A549 (cell line): ENCODE measurements around the gene NBEAL2. TPM values are rescaled to one million over a fixed set of nuclear protein-coding genes. Genes with fewer than 3 reads are reported as not detected.

Experiments
- ATAC-seq, 2 experiments: fragments of 200-7000 bp in 1 of 2; fragments of >200 bp in 1 of 2; cut with Nextera tagmentation in 1 of 2; cut with Tn5 transposase in 1 of 2; 3 replicates each; pipeline versions ENCODE4 v1.8.0 to v1.9.1; 2018 to 2020; ENCODE audit warnings: mild to moderate bottlenecking in 1 of 2, moderate library complexity in 1 of 2
- CTCF ChIA-PET: fragments of 300-600 bp; sonication (Branson Sonifier 250); formaldehyde crosslinking; extraction: SDS; loops from one replicate; lab custom pipeline; 2021; ENCODE audit warnings: antibody characterized with exemption, inconsistent platforms; lab: Yijun Ruan, JAX
- POLR2A ChIA-PET: fragments of 350-600 bp; formaldehyde crosslinking; extraction: SDS; loops from one replicate; lab custom pipeline; 2021; ENCODE audit warnings: antibody characterized with exemption, inconsistent platforms; lab: Yijun Ruan, JAX
- DNase-seq, 2 experiments: peaks; one replicate each; pipeline versions ENCODE4 v3.0.0 to v3.0.0-alpha.2; 2011 to 2016; ENCODE audit warnings: low read depth in 1 of 2, low spot score in 1 of 2
- FAIRE-seq: peaks from 2 replicates; lab custom pipeline; 2011; peaks lifted over from hg19 to GRCh38; lab: Jason Lieb, UNC
- H3K27ac ChIP-seq, 2 experiments: fragments of >200 bp; sonication (Bioruptor Twin); formaldehyde crosslinking; 3 replicates each; pipeline ENCODE4 v1.5.1; 2016 to 2017
- H3K4me1 ChIP-seq: fragments of >200 bp; sonication (Bioruptor Twin); formaldehyde crosslinking; 3 replicates; pipeline ENCODE4 v1.6.1; 2016
- H3K4me2 ChIP-seq: fragments of >200 bp; sonication (Bioruptor Twin); formaldehyde crosslinking; 3 replicates; pipeline ENCODE4 v1.6.1; 2016
- H3K4me3 ChIP-seq: fragments of >200 bp; sonication (Bioruptor Twin); formaldehyde crosslinking; 3 replicates; pipeline ENCODE4 v1.5.1; 2016
- H3K9me3 ChIP-seq: fragments of >200 bp; sonication (Bioruptor Twin); formaldehyde crosslinking; 3 replicates; pipeline ENCODE4 v1.6.1; 2016
- CBX2 ChIP-seq: fragments of 200-600 bp; sonication (generic); IDR thresholded peaks from 2 replicates; pipeline ENCODE4 v1.6.1; 2016; ENCODE audit warnings: low read depth, mild to moderate bottlenecking, borderline replicate concordance
- CBX8 ChIP-seq: fragments of 200-600 bp; sonication (generic); IDR thresholded peaks from 2 replicates; pipeline ENCODE4 v1.6.1; 2016
- CEBPB ChIP-seq, 2 experiments: fragments of >200 bp in 1 of 2; sonication (Bioruptor Twin) in 1 of 2; formaldehyde crosslinking in 1 of 2; IDR thresholded peaks; 2 replicates each; pipeline ENCODE4 v1.6.1; 2012 to 2016
- CHD2 ChIP-seq: fragments of 150-350 bp; IDR thresholded peaks from 2 replicates; pipeline ENCODE4 v1.6.1; 2014; ENCODE audit warnings: low read length; ENCODE audit not compliant: partially characterized antibody
- EHMT2 ChIP-seq: fragments of 200-600 bp; sonication (generic); IDR thresholded peaks from 2 replicates; pipeline ENCODE4 v1.6.1; 2016; ENCODE audit warnings: antibody characterized with exemption, low read depth, mild to moderate bottlenecking, moderate library complexity
- FOSB ChIP-seq: fragments of 250-450 bp; sonication (Bioruptor Pico); IDR thresholded peaks from 2 replicates; pipeline ENCODE4 v1.5.0; 2020; ENCODE audit warnings: mild to moderate bottlenecking, moderate library complexity
- HDAC2 ChIP-seq: fragments of 200-600 bp; sonication (generic); IDR thresholded peaks from 2 replicates; pipeline ENCODE4 v1.6.1; 2016
- HEYL ChIP-seq: fragments of 250-450 bp; sonication (Bioruptor Pico); IDR thresholded peaks from 2 replicates; pipeline ENCODE4 v1.8.0; 2021; ENCODE audit warnings: mild to moderate bottlenecking, moderate library complexity
- HOXB13 ChIP-seq: fragments of 250-450 bp; sonication (Bioruptor Pico); IDR thresholded peaks from 2 replicates; pipeline ENCODE4 v1.5.0; 2020; ENCODE audit warnings: low read depth, mild to moderate bottlenecking, moderate library complexity
- JUN ChIP-seq, 2 experiments: fragments of >200 bp; sonication (Bioruptor Twin); formaldehyde crosslinking; IDR thresholded peaks; 2 replicates in 1 of 2; 3 replicates in 1 of 2; pipeline ENCODE4 v1.6.1; 2016 to 2017
- JUNB ChIP-seq: fragments of >200 bp; sonication (Bioruptor Twin); formaldehyde crosslinking; IDR thresholded peaks from 2 replicates; pipeline ENCODE4 v1.6.1; 2016
- KDM5A ChIP-seq: fragments of 200-600 bp; sonication (generic); IDR thresholded peaks from 2 replicates; pipeline ENCODE4 v1.6.1; 2016; ENCODE audit warnings: antibody characterized with exemption, mild to moderate bottlenecking
- MAFK ChIP-seq: fragments of 450-650 bp; IDR thresholded peaks from 2 replicates; pipeline ENCODE4 v1.6.1; 2014; ENCODE audit not compliant: partially characterized antibody
- MYC ChIP-seq: IDR thresholded peaks from 2 replicates; pipeline ENCODE4 v1.6.1; 2012; ENCODE audit warnings: mild to moderate bottlenecking, inconsistent platforms, low read length, improper control_type of control experiment, borderline replicate concordance
- POLR2AphosphoS2 ChIP-seq: conservative IDR thresholded peaks from 2 replicates; pipeline ENCODE4 v1.6.1; 2012; ENCODE audit warnings: low read length, improper control_type of control experiment, inconsistent platforms
- RFX5 ChIP-seq: fragments of 450-650 bp; IDR thresholded peaks from 2 replicates; pipeline ENCODE4 v1.7.1; 2014; ENCODE audit warnings: antibody characterized with exemption, mild to moderate bottlenecking, moderate library complexity
- ZNF302 ChIP-seq: fragments of 250-450 bp; sonication (Bioruptor Pico); IDR thresholded peaks from 2 replicates; pipeline ENCODE4 v1.9.0; 2021; ENCODE audit warnings: inconsistent platforms, mild to moderate bottlenecking, moderate library complexity
- WGBS: methylation state at CpG from one replicate; pipeline ENCODE4 v1.1.6; 2017; ENCODE audit errors: missing lambda C conversion rate; 5-methylcytosine and 5-hydroxymethylcytosine counted together
- polyA plus RNA-seq, 4 experiments: library from polyadenylated mRNA; depleted of rRNA in 3 of 4; stranded (reverse); fragments of >200 nt; fragmentation: RNase III in 1 of 4; extraction: RNeasy Plus Mini Kit Qiagen cat#74134 plus additional on column Dnase treatment in 1 of 4; gene quantifications; 2 replicates in 3 of 4; 3 replicates in 1 of 4; pipeline ENCODE4 v1.2.3, GENCODE V29; 2011 to 2017
- TF ChIP-seq, protein P1 (sequence below): fragments of 250-450 bp; sonication (Bioruptor Pico); IDR thresholded peaks from 2 replicates; pipeline ENCODE4 v1.5.0; 2020; ENCODE audit warnings: low read depth, mild to moderate bottlenecking, moderate library complexity
- TF ChIP-seq, protein P2 (sequence below): IDR thresholded peaks from 2 replicates; pipeline ENCODE4 v1.6.1; 2012; ENCODE audit warnings: low read depth, borderline replicate concordance
- TF ChIP-seq, protein P3 (sequence below): fragments of 450-650 bp; IDR thresholded peaks from 2 replicates; pipeline ENCODE4 v1.6.1; 2014; ENCODE audit warnings: antibody characterized with exemption
- TF ChIP-seq, protein P4 (sequence below): fragments of 150-350 bp; IDR thresholded peaks from 2 replicates; pipeline ENCODE4 v1.6.1; 2014; ENCODE audit warnings: low read depth, mild to moderate bottlenecking, low read length
- TF ChIP-seq, protein P5 (sequence below): IDR thresholded peaks from 2 replicates; pipeline ENCODE4 v1.6.1; 2012

Gene NBEAL2
- polyA plus RNA-seq, 2 of the 4 experiments (the other 2 are of a cell fraction) = 9.6 to 47.3 TPM

DNA sequence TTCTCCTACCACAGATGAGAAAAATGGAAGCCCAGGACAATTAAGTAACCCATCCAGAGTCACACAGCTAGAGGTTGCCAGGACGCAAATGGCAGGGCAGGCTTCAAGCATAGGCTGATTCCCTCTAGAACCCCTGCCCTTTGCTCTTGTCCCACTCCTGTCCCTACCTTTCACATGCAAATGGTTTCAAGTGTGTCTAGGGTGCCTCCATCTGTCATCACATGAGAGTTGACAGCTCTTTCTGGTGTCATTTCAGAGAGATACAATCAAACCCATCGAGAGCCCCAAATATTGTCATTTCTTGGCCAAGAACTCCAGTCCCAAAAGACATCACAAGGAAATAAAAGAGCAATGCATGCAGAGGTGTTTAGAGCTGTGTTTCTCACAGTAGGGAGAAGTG lies 26.7 kb upstream of the NBEAL2 start:
- CTCF ChIA-PET = interaction anchor here (1.1 to 4.3 kb wide), 2 partner anchors 17 to 28 kb away, joined by 3 to 21 read pairs; no protein-coding TSS in a partner anchor
- TF ChIP-seq CEBPB (IDR thresholded peaks at IDR 0.05) (no peak), JUNB (no peak), CBX8 (no peak), KDM5A (no peak)
- FAIRE-seq = no peak
- POLR2A ChIA-PET = interaction anchor here (1.0 kb wide), 1 partner anchor 23 kb away, joined by 4 read pairs; the partner anchor contains the start of gene CCDC12
- Histone ChIP-seq H3K27ac (peak overlapping the region in 1 of 2 experiments; percentile 9; a peak in 2 of 6 replicates), H3K9me3 (no peaks in the 10 kb centered on the region), H3K4me3 (no peak overlapping the region), H3K4me2 (no peak overlapping the region), H3K4me1 (peaks cover 78% of the 10 kb centered on the region)
- WGBS = 75% methylated on average over 2 of the region's 2 CpGs
- ATAC-seq = no peak
- DNase-seq = no peak

DNA sequence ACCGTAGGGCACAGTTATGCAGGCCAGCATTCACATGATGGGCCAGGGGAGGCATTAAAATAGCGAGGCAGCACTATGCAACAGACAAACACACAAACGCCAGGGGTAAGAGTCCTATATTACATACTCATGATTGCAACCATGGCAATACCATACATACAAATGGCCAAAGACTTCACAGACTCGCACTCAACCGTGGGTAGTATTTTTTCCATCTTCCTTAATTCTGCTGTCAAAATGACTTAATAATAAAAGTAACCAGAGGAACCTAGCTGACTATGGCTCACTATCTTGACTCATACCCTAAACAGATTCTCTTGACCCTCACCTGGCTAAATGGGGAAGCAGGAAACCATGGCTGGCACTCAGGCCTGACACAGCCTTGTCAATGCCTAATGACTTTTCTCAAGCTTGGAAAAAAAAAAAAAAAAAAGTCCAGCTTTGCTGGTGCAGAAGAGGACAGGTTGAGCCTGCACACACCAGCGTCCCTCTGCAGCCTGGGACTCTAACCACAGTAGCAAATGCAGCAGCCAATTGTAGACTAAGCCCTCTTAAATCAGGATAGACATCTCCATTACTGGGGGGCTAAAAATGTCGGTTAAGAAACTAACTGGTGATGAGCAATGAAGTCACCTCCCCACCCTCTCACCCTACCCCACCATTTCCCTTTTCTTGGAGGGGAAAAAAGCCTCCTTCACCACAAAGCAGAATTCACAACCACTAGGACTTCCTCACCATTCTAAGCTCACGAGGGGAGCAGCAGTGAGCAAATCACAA lies 26.0 kb upstream of the NBEAL2 start:
- TF ChIP-seq HOXB13 (no peak), FOSB (CRISPR knock-in tag) (no peak), CBX2 (no peak), HDAC2 (no peak), MYC (no peak), EHMT2 (no peak), HEYL (no peak), CEBPB (IDR thresholded peaks at IDR 0.05) (no peak)
- TF ChIP-seq, protein P1, sequence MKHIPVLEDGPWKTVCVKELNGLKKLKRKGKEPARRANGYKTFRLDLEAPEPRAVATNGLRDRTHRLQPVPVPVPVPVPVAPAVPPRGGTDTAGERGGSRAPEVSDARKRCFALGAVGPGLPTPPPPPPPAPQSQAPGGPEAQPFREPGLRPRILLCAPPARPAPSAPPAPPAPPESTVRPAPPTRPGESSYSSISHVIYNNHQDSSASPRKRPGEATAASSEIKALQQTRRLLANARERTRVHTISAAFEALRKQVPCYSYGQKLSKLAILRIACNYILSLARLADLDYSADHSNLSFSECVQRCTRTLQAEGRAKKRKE = no peak
- TF ChIP-seq, protein P2, sequence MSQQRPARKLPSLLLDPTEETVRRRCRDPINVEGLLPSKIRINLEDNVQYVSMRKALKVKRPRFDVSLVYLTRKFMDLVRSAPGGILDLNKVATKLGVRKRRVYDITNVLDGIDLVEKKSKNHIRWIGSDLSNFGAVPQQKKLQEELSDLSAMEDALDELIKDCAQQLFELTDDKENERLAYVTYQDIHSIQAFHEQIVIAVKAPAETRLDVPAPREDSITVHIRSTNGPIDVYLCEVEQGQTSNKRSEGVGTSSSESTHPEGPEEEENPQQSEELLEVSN = no peak
- Histone ChIP-seq H3K4me3 (no peak overlapping the region), H3K4me2 (no peak overlapping the region), H3K27ac (peak overlapping the region; percentile 32 to 55; a peak in 3 of 6 replicates), H3K9me3 (no peaks in the 10 kb centered on the region), H3K4me1 (peaks cover 75% of the 10 kb centered on the region)
- CTCF ChIA-PET = interaction anchor here (1.1 to 4.3 kb wide), 2 partner anchors 18 to 29 kb away, joined by 3 to 21 read pairs; no protein-coding TSS in a partner anchor
- no peak for DNase-seq
- no peak for FAIRE-seq
- ATAC-seq = no peak
- 92% methylated on average over 8 of the region's 8 CpGs for WGBS
- POLR2A ChIA-PET = interaction anchor here (1.0 kb wide), 1 partner anchor 23 kb away, joined by 4 read pairs; the partner anchor contains the start of gene CCDC12

DNA sequence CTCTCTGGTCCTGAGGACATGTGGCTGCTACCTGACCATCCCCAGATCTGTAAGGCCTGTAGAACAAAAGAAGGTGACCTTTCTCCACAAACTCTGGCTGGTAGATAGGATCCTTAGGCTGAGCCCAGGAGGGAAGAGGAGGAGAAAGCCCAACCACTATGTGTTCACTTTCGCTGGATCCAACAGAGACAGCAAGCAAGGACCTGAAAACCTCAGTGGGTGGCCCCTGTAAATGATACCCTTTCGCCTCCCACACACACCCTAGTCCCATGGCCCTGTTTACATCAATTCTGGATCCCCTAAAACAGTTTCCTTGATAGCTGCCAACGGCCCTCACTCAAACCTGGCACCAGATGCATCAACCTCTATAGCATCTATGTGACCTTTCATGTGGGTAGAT lies 25.3 kb upstream of the NBEAL2 start:
- Histone ChIP-seq H3K4me2 (no peak overlapping the region), H3K4me1 (peaks cover 75% of the 10 kb centered on the region)
- no peak for TF ChIP-seq ZNF302 (CRISPR knock-in tag)
- TF ChIP-seq, all 56 proteins: peak for 0
- FAIRE-seq = no peak
- no peak overlapping the region for H3K4me3 ChIP-seq
- no peaks in the 10 kb centered on the region for H3K9me3 ChIP-seq
- ChIA-PET CTCF (interaction anchor here (4.3 kb wide), 1 partner anchor 30 kb away, joined by 21 read pairs; no protein-coding TSS in a partner anchor), POLR2A (no interaction called here)
- no peak for ATAC-seq
- peak overlapping the region; percentile 32 to 55; a peak in 3 of 6 replicates for H3K27ac ChIP-seq
- 71% methylated on average over 3 of the region's 3 CpGs for WGBS
- no peak for DNase-seq

DNA sequence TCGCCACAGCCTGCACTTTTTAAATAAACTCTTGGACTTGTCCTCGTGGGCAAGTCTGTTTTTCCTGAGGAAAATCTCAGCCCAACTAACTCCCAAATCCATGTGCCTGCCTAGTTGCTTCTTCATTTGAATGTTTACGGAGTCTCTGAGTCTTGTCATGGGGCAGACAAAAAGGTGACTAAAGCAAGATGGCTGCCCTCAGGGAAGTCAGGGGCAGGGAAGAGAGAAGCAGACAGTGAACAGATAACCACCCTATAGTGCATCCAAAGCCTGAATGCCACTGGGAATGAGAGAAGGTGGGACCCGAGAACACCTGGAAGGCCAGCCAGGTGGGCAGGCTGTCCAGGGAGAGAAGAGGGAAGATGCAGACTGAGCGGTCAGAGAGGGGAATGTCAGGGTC lies 24.3 kb upstream of the NBEAL2 start:
- no peak overlapping the region for H3K4me3 ChIP-seq
- WGBS = 91% methylated on average over 5 of the region's 5 CpGs
- TF ChIP-seq, protein P1 = no peak
- TF ChIP-seq MAFK (no peak), JUNB (no peak), POLR2AphosphoS2 (no peak), RFX5 (no peak), JUN (IDR thresholded peaks at IDR 0.05) (no peak), KDM5A (no peak), EHMT2 (no peak), CHD2 (no peak)
- TF ChIP-seq, protein P3, sequence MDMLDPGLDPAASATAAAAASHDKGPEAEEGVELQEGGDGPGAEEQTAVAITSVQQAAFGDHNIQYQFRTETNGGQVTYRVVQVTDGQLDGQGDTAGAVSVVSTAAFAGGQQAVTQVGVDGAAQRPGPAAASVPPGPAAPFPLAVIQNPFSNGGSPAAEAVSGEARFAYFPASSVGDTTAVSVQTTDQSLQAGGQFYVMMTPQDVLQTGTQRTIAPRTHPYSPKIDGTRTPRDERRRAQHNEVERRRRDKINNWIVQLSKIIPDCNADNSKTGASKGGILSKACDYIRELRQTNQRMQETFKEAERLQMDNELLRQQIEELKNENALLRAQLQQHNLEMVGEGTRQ = no peak
- TF ChIP-seq, protein P4, sequence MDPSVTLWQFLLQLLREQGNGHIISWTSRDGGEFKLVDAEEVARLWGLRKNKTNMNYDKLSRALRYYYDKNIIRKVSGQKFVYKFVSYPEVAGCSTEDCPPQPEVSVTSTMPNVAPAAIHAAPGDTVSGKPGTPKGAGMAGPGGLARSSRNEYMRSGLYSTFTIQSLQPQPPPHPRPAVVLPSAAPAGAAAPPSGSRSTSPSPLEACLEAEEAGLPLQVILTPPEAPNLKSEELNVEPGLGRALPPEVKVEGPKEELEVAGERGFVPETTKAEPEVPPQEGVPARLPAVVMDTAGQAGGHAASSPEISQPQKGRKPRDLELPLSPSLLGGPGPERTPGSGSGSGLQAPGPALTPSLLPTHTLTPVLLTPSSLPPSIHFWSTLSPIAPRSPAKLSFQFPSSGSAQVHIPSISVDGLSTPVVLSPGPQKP = no peak
- TF ChIP-seq, protein P5, sequence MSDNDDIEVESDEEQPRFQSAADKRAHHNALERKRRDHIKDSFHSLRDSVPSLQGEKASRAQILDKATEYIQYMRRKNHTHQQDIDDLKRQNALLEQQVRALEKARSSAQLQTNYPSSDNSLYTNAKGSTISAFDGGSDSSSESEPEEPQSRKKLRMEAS = no peak
- TF ChIP-seq, all 56 proteins: peak for 0
- peak overlapping the region in 1 of 2 experiments; percentile 62; a peak in 3 of 6 replicates for H3K27ac ChIP-seq
- ChIA-PET CTCF (interaction anchor here (1.5 to 4.3 kb wide), 2 partner anchors 20 to 31 kb away, joined by 3 to 21 read pairs; no protein-coding TSS in a partner anchor), POLR2A (no interaction called here)
- H3K4me2 ChIP-seq = no peak overlapping the region
- FAIRE-seq (no peak), ATAC-seq (no peak), DNase-seq (no peak)
- peaks cover 74% of the 10 kb centered on the region for H3K4me1 ChIP-seq
- H3K9me3 ChIP-seq = no peaks in the 10 kb centered on the region
